HFFc6 (cell line): Measurements from ENCODE around the gene KHDRBS2. TPM values are rescaled to one million over a fixed set of nuclear protein-coding genes. Genes with fewer than 3 reads are reported as not detected.

Experiments used
- DNase-seq: peaks from one replicate; pipeline ENCODE4 v3.0.0-alpha.2; 2018
- H3K27ac Mint-ChIP-seq: 2 replicates; pipeline ENCODE4 v1.8.0; 2020; ENCODE audit warnings: mild to moderate bottlenecking, mixed read lengths
- H3K27me3 Mint-ChIP-seq: 2 replicates; pipeline ENCODE4 v1.8.0; 2021; ENCODE audit warnings: mild to moderate bottlenecking, moderate library complexity, mixed read lengths; ENCODE audit not compliant: insufficient read depth
- H3K36me3 Mint-ChIP-seq: 2 replicates; pipeline ENCODE4 v1.8.0; 2021; ENCODE audit warnings: low read depth, mixed read lengths
- H3K4me1 Mint-ChIP-seq: 2 replicates; pipeline ENCODE4 v1.8.0; 2020; ENCODE audit warnings: low read depth, mixed read lengths
- H3K4me3 Mint-ChIP-seq: 2 replicates; pipeline ENCODE4 v1.8.0; 2020; ENCODE audit warnings: mild to moderate bottlenecking, moderate library complexity, mixed read lengths
- H3K9me3 Mint-ChIP-seq: 2 replicates; pipeline ENCODE4 v1.8.0; 2020; ENCODE audit warnings: mild to moderate bottlenecking, mixed read lengths
- CTCF ChIP-seq: fragments of 200-600 bp; sonication (generic); IDR thresholded peaks from 2 replicates; pipeline ENCODE4 v1.5.0; 2021; ENCODE audit warnings: antibody characterized with exemption, mild to moderate bottlenecking
- total RNA-seq, 6 experiments: library from RNA; stranded (reverse); fragmentation: NEBNext Ultra II Directional; extraction: Animal tissue kit (Norgen Biotek cat#: 25700); gene quantifications; 2 replicates in 1 of 6; 3 replicates in 5 of 6; pipeline ENCODE4 v1.2.3, GENCODE V29; 2021

Gene KHDRBS2
- total RNA-seq, 6 experiments from 2014 or later, result not detected

- no peak for DNase-seq
- no peaks in the 10 kb centered on the region; the same call in 1 of the 2 replicates for H3K36me3 Mint-ChIP-seq
- H3K4me3 Mint-ChIP-seq, result no peak overlapping the region
- no peak overlapping the region for H3K27ac Mint-ChIP-seq
- peaks cover 58% of the 10 kb centered on the region for H3K9me3 Mint-ChIP-seq
- no peak for TF ChIP-seq CTCF
- H3K4me1 Mint-ChIP-seq, result no peaks in the 10 kb centered on the region
- no peaks in the 10 kb centered on the region; the same call in 1 of the 2 replicates for H3K27me3 Mint-ChIP-seq
Observed at GRCh38 chr6:61869632-61870400, 416.2 kb downstream of the KHDRBS2 start.

- Mint-ChIP-seq H3K27me3 (no peaks in the 10 kb centered on the region; the same call in 1 of the 2 replicates), H3K4me1 (no peaks in the 10 kb centered on the region), H3K9me3 (peaks cover 62% of the 10 kb centered on the region), H3K27ac (no peak overlapping the region), H3K36me3 (no peaks in the 10 kb centered on the region; the same call in 1 of the 2 replicates), H3K4me3 (no peak overlapping the region)
- no peak for TF ChIP-seq CTCF
- no peak for DNase-seq
Observed at GRCh38 chr6:61868507-61869080, 417.4 kb downstream of the KHDRBS2 start.

GRCh38 chr6:61867635-61868034, 418.4 kb downstream of the KHDRBS2 start:
- Mint-ChIP-seq H3K9me3 (peaks cover 69% of the 10 kb centered on the region), H3K4me3 (no peak overlapping the region), H3K4me1 (no peaks in the 10 kb centered on the region), H3K27ac (no peak overlapping the region), H3K36me3 (no peaks in the 10 kb centered on the region; the same call in 1 of the 2 replicates), H3K27me3 (no peaks in the 10 kb centered on the region; the same call in 1 of the 2 replicates)
- TF ChIP-seq CTCF, result no peak
- DNase-seq, result no peak

GRCh38 chr6:61857541-61857940, 428.5 kb downstream of the KHDRBS2 start:
- Mint-ChIP-seq H3K4me3 (no peak overlapping the region), H3K4me1 (no peaks in the 10 kb centered on the region), H3K9me3 (peaks cover 24% of the 10 kb centered on the region), H3K27ac (no peak overlapping the region), H3K27me3 (no peaks in the 10 kb centered on the region), H3K36me3 (no peaks in the 10 kb centered on the region)
- TF ChIP-seq CTCF, result no peak
- DNase-seq, result no peak

- peaks cover 2% of the 10 kb centered on the region; the same call in 1 of the 2 replicates for H3K27me3 Mint-ChIP-seq
- no peaks in the 10 kb centered on the region for H3K36me3 Mint-ChIP-seq
- DNase-seq, result no peak
- H3K4me1 Mint-ChIP-seq, result no peaks in the 10 kb centered on the region
- TF ChIP-seq CTCF, result no peak
- peaks cover 12% of the 10 kb centered on the region for H3K9me3 Mint-ChIP-seq
- no peak overlapping the region for H3K27ac Mint-ChIP-seq
- H3K4me3 Mint-ChIP-seq, result no peak overlapping the region
Observed at GRCh38 chr6:61841958-61842357, 444.1 kb downstream of the KHDRBS2 start.
